Peyer's patch (tissue), 4 donors: Measurements from ENCODE around the gene CWF19L1.

Experiments used
- POLR2A ChIP-seq, 2 donors: fragments of 450-650 bp; IDR thresholded peaks; one replicate each; pipeline ENCODE4 v1.5.1; 2017; ENCODE audit warnings: antibody characterized with exemption in 2 of 2, mild to moderate bottlenecking in 2 of 2, moderate library complexity in 2 of 2
- TF ChIP-seq, protein P1 (sequence below), 6 experiments: fragments of 450-650 bp in 4 of 6; fragments of 200-600 bp in 2 of 6; sonication (generic) in 1 of 6; IDR thresholded peaks; one replicate each; pipeline ENCODE4 v1.5.1; 2017 to 2019; ENCODE audit warnings: antibody characterized with exemption in 6 of 6, mild to moderate bottlenecking in 3 of 6, moderate library complexity in 1 of 6

DNA sequence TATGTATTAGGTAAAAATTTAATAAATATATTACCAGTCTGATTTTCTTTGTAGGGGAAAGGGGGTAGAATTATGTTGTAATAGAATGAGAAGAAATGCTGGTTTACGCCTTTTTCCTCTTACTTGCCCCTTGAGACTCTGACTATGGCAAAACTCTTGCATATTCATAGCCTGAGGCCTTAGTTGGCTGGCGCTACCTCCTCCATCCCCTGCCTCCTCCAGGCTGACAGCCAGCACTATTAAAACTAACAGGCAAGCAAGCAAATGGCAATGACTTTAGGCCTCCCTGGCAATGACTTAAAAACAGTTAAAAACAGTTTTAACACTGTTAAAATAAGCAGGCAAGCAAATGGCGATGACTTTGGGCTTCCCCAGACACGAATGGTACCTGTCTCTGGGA, 48.2 kb upstream of the CWF19L1 start:
- TF ChIP-seq, protein P1, sequence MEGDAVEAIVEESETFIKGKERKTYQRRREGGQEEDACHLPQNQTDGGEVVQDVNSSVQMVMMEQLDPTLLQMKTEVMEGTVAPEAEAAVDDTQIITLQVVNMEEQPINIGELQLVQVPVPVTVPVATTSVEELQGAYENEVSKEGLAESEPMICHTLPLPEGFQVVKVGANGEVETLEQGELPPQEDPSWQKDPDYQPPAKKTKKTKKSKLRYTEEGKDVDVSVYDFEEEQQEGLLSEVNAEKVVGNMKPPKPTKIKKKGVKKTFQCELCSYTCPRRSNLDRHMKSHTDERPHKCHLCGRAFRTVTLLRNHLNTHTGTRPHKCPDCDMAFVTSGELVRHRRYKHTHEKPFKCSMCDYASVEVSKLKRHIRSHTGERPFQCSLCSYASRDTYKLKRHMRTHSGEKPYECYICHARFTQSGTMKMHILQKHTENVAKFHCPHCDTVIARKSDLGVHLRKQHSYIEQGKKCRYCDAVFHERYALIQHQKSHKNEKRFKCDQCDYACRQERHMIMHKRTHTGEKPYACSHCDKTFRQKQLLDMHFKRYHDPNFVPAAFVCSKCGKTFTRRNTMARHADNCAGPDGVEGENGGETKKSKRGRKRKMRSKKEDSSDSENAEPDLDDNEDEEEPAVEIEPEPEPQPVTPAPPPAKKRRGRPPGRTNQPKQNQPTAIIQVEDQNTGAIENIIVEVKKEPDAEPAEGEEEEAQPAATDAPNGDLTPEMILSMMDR (IDR thresholded peaks at IDR 0.05), result no peak
- TF ChIP-seq POLR2A (IDR thresholded peaks at IDR 0.05), result no peak
